ENCODE measurements around the gene MCM3. TPM values are rescaled to one million over a fixed set of nuclear protein-coding genes. Genes with fewer than 3 reads are reported as not detected.

The MCM3 gene
- total RNA-seq = 10 to 100 TPM; 33.6 to 51.1 TPM

DNA sequence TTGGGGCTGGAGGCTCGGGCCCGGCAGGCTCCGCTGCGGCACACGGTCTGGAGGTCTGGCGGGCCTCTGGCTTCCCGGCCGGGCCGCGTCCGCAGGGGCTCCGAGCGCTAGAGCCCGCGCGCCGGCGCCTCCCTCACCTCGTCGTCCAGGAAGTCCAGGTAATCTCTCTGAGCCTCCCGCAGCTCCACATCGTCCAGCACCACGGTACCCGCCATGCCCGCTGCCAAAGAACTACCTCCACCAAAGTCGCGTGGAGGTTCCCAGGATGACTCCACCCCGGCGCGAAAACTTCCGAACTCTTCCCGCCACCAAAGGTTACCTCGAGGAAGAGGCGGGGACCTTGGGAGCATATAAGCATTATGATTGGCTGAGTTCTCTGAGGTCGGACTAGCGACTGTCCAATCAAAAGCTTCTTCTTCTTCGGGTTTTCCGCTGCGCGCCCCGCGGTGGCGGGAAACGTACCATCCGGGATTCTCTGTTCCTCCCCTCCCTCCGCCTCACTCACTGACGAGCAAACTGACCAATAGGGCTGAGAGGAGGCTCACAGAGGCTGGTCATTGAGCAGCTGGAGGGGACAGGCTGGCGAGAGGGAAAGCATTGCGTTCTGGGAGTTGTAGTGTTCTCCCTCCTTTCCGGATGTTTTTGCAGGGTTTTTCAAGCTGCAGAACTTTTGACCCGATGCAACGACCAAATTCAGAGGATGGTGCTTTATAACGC, at the start of gene MCM3:
Gene MCM3 (minus strand): TSS at position 283 of the 717 bp plus-strand sequence. CDS start 68 bp downstream, at position 215.
- H3K27me3 ChIP-seq (replicated peaks; ENCODE audit: insufficient read depth) = no peaks in the 10 kb centered on the region
- H3K4me3 ChIP-seq = peak within 1 kb of the TSS; percentile 63 to 67
- no peaks in the 10 kb centered on the region for H3K4me1 ChIP-seq (replicated peaks)
- TF ChIP-seq, protein P1, sequence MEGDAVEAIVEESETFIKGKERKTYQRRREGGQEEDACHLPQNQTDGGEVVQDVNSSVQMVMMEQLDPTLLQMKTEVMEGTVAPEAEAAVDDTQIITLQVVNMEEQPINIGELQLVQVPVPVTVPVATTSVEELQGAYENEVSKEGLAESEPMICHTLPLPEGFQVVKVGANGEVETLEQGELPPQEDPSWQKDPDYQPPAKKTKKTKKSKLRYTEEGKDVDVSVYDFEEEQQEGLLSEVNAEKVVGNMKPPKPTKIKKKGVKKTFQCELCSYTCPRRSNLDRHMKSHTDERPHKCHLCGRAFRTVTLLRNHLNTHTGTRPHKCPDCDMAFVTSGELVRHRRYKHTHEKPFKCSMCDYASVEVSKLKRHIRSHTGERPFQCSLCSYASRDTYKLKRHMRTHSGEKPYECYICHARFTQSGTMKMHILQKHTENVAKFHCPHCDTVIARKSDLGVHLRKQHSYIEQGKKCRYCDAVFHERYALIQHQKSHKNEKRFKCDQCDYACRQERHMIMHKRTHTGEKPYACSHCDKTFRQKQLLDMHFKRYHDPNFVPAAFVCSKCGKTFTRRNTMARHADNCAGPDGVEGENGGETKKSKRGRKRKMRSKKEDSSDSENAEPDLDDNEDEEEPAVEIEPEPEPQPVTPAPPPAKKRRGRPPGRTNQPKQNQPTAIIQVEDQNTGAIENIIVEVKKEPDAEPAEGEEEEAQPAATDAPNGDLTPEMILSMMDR (IDR thresholded peaks at IDR 0.05) = peak in 2 of 4 experiments; percentile 49 to 62
- peak; percentile 97 for TF ChIP-seq POLR2AphosphoS5 (IDR thresholded peaks at IDR 0.05)
- TF ChIP-seq POLR2A (IDR thresholded peaks at IDR 0.05) = peak; percentile 17
- H3K36me3 ChIP-seq = peaks cover 0 to 5% of the 10 kb centered on the region in 2 donors
- DNase-seq (ENCODE audit: low spot score) = peak; percentile 98
- WGBS = under 1% methylated on average over 53 of the region's 53 CpGs
- intact Hi-C loops (cut with DNase I) = loop anchor here (1.0 to 10.0 kb wide), 4 partner anchors 78 to 383 kb away; partner anchors contain the start of genes PAQR8 and TRAM2
- no peaks in the 10 kb centered on the region for H3K9me3 ChIP-seq
- peak within 1 kb of the TSS; percentile 45 to 51 for H3K27ac ChIP-seq

DNA sequence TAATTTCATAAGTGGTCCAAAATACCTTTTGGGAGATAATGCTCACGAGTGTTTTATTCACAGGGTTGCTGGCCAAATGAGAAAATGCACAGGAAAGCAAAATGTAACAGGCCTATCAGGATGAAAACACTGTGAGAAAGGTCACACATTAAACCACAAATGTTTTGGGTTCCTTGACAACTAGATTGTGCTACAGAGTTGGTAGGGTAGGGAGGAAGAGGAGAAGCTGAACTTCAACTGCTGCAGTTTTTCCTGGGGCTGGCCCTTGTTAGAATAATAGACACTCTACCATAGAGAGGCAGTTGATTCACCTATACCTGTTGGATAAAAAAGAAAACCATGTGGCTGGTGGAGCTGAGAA, 49.3 kb upstream of the MCM3 start:
- H3K9me3 ChIP-seq = no peaks in the 10 kb centered on the region
- no peak for DNase-seq (ENCODE audit: low spot score)
- WGBS = 86% methylated on average over 1 of the region's 1 CpG
- intact Hi-C loops (cut with DNase I) = no loop called here
- no peaks in the 10 kb centered on the region for H3K27me3 ChIP-seq (replicated peaks; ENCODE audit: insufficient read depth)
- no peaks in the 10 kb centered on the region for H3K4me1 ChIP-seq (replicated peaks)
- no peak for TF ChIP-seq POLR2AphosphoS5 (IDR thresholded peaks at IDR 0.05)
- TF ChIP-seq, protein P1 (IDR thresholded peaks at IDR 0.05) = no peak
- no peak for TF ChIP-seq POLR2A (IDR thresholded peaks at IDR 0.05)
- no peaks in the 10 kb centered on the region for H3K36me3 ChIP-seq
- no peak overlapping the region for H3K27ac ChIP-seq
- H3K4me3 ChIP-seq = no peak overlapping the region

DNA sequence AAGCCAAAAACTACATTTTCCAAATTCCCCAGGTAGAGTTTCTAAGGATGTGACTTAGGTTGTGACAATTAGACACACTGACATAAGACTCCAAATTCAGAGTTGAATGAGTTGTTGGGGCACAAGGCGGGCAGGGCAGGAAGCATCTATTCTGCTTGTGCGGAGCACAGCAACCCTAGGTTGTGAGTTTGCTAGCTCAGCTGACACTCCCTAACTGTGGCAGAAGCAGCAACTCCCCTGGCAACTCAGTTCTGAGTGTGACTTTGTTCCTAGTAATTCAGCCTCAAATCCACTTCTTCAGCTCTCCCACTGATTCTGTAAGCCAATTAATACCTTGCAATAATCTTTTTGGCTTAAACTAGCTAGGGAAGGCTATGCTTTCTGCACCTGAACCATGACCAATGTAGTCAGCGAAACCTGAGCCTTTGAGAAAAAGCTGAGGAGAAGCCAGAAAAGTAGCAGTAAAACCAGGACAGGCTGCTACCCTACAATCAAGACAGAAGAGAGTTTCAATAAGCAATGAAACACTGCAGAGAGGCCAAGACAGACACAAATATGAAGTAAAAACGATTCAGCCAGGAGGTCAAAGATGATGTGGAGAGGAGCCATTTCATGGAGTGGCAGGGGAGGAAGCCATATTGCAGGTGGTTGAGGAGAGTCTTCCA, 47.4 kb upstream of the MCM3 start:
- 53% methylated on average over 4 of the region's 4 CpGs for WGBS
- no peak for DNase-seq (ENCODE audit: low spot score)
- H3K27me3 ChIP-seq (replicated peaks; ENCODE audit: insufficient read depth) = no peaks in the 10 kb centered on the region
- H3K27ac ChIP-seq = no peak overlapping the region
- TF ChIP-seq, protein P1 (IDR thresholded peaks at IDR 0.05) = no peak
- TF ChIP-seq POLR2A (IDR thresholded peaks at IDR 0.05) (no peak), POLR2AphosphoS5 (IDR thresholded peaks at IDR 0.05) (no peak)
- intact Hi-C loops (cut with DNase I) = no loop called here
- no peak overlapping the region for H3K4me3 ChIP-seq
- no peaks in the 10 kb centered on the region for H3K9me3 ChIP-seq
- no peaks in the 10 kb centered on the region for H3K36me3 ChIP-seq
- H3K4me1 ChIP-seq (replicated peaks) = no peaks in the 10 kb centered on the region

DNA sequence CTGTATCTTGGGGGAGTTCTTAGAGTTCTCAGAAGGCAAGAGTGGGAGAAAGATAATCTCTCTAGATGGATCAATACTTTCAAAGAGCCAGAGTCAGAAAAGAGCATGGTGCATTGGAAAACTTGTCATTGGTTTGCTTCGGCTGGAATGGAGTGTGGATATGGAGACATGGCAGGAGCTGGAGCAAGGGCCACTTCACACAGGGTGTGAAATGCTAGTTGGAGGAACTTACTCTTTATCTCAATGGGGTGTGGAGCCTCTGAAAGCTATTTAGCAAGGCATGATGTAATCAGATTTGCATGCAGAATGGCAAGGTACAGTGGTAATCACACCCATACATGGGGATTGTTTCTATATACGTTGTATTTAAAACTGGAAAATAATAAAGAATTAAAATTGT, 45.9 kb upstream of the MCM3 start:
- TF ChIP-seq POLR2A (IDR thresholded peaks at IDR 0.05) (no peak), POLR2AphosphoS5 (IDR thresholded peaks at IDR 0.05) (no peak)
- TF ChIP-seq, protein P1 (IDR thresholded peaks at IDR 0.05) = no peak
- 86% methylated on average over 2 of the region's 2 CpGs for WGBS
- intact Hi-C loops (cut with DNase I) = no loop called here
- Histone ChIP-seq H3K9me3 (no peaks in the 10 kb centered on the region), H3K27me3 (replicated peaks; ENCODE audit: insufficient read depth) (no peaks in the 10 kb centered on the region), H3K36me3 (no peaks in the 10 kb centered on the region), H3K4me3 (no peak overlapping the region), H3K27ac (no peak overlapping the region), H3K4me1 (replicated peaks) (no peaks in the 10 kb centered on the region)
- DNase-seq (ENCODE audit: low spot score) = no peak
